HS-5 (cell line): ENCODE results near the gene ANKH.

Source experiments
- DNase-seq: peaks from one replicate; pipeline ENCODE4 v3.0.0-alpha.2; 2012; ENCODE audit warnings: low read depth

The ANKH gene

DNA sequence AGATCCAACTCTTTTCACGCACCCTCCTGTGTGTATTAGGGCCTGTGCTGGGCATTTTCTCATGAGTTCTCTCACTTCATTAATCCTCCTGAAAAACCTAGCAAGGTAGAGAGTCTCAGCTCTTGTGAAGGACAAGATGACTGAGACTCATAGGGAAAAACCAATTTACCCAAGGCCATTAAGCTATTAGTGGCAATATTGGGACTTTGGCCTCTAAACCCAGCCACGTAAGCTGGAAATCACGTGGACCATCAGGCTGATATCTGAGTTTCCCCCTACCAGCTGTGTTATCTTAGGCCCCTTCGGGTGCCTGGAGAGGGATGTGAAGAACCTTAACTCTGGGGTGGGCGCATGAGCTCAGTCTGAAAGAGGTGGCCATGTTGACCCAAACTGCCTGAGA lies 80.7 kb downstream of the ANKH start:
- DNase-seq, result no peak

DNA sequence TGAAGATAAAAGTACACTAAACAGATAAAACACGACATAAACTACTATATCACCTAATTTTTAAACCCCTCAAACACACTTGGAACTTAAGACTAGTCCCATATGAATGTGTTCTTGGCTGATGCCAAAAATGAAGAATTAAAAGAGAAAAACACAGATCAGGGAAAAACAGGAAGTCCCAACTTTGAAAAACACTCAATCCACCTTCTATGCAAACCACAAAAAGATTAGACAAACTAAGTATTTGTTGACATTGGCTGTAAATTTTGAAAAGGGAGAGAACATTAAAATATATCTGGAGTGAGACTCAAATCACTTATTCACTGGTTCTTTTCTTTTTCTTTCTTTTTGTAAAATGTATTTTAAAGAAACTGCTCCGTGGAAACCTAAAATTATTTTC lies 81.4 kb downstream of the ANKH start:
- no peak for DNase-seq

DNA sequence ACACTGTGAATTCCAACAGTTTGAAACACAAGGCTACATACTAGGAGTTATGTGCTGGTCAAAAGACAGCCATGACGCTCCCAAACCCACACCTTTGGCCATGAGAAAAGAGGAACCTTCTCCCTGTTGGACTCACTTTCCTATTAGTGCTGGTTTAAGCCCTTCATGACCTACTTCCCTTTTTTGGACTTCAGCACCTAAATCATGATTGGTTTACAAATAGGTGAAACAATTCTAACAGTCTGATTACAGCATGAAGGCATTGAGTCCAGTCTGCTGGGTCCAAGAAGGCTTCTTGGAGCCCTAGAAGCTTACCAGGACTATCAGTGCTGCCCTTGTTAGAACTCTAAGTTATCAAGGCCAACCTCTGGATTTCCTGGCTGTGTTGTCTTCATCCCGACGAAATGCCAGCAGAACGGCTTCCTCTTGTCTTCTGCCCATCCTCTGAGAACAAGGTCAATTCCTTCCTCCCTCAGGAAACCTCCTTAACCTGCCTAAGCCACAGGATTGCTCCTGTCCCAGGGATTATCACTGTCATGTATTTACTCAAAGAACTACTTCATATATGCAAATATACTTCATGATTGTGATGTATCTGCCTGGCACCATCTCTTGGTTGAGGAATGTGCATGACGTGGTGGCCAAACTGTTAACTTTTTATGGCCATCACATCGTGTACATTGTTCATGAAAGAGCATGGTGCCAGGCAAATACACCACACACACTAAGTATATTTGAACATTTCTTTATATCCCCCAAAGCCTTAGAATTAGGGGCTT lies 83.6 kb downstream of the ANKH start:
- no peak for DNase-seq

DNA sequence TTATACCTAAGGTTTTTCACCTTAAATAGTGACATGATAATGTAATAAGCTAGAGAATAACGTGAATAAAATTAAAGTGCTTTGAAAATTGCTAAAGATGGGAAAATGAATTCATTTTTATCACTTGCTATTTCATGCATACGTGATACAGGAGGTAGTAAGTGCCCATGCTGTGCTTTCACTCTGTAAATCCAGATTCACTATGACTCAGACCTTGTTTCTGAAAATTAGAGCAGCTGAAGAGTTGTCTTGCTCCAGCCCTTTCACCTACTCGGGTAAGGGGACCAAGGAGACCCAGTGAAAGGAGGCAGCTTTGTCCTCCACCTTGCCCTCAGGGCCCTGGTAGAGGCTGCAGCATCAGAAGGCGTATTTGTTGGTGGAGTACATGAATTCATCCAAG lies 87.9 kb downstream of the ANKH start:
- no peak for DNase-seq

DNA sequence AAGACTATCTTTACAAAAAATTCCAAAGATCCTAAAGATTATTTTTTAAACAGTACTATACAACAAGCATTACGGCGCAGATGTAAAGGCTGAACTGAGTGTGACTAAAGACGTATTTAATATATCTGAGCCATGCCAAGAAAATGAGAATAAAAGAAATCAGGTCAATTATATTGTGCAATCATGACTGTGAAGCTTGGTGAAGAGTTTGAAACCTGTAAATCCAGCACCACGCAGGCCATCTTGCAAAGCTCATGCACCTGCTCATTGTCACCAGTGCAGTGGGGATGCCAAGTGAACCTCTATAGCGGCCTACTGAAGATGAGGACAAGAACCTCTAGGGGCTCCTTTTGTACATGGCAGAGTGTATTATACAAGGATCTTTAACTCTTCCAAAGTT lies 89.0 kb downstream of the ANKH start:
- DNase-seq, result no peak

DNA sequence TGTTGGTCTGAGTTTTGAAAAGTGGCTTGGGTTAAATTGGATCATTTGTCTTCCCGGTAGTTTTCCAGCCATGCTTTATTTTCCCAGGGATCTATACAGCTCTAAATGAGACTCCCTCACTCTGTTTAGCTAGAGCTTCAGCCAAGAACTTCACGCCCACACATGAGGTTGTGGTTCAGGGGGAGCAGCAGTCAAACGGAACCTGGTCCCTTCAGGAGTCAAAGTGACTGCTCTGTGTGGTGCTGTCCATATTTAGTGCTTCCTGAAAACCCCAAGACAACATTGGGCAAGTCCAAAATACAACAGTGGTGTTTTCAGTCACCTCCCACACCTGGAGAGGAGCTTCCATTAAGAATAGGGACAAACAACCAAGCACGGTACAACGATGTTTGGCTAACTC lies 90.5 kb downstream of the ANKH start:
- DNase-seq, result no peak

DNA sequence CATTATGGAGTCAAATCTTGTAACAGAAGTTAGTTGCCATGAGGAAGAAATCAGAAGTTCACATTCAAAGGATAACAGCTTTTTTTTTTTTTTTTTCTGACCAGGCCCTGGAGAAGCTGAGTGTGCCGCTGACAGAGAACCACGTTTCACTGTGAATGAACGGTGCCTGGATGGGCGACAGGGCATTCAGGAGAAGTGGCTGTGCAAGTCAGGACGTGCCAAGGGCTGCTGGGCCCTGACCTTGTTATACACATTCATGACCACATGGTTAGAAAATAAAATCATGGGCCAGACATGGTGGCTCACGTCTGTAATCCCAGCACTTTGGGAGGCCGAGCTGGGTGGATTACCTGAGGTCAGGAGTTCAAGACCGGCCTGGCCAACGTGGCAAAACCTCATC lies 91.6 kb downstream of the ANKH start:
- DNase-seq, result no peak

DNA sequence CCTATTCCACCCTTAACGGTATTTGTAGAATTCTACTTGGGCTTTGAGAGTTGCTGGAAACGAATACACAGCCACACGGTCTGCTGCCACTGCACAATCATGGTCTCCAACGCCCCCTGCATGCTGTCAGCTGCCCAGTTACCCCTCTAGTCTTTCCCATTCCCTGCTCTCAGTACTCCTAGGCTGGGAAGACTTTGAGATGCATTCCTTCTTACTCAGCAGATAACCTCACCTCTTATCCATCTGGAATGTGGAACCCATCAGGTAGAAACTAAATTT lies 92.8 kb downstream of the ANKH start:
- no peak for DNase-seq

DNA sequence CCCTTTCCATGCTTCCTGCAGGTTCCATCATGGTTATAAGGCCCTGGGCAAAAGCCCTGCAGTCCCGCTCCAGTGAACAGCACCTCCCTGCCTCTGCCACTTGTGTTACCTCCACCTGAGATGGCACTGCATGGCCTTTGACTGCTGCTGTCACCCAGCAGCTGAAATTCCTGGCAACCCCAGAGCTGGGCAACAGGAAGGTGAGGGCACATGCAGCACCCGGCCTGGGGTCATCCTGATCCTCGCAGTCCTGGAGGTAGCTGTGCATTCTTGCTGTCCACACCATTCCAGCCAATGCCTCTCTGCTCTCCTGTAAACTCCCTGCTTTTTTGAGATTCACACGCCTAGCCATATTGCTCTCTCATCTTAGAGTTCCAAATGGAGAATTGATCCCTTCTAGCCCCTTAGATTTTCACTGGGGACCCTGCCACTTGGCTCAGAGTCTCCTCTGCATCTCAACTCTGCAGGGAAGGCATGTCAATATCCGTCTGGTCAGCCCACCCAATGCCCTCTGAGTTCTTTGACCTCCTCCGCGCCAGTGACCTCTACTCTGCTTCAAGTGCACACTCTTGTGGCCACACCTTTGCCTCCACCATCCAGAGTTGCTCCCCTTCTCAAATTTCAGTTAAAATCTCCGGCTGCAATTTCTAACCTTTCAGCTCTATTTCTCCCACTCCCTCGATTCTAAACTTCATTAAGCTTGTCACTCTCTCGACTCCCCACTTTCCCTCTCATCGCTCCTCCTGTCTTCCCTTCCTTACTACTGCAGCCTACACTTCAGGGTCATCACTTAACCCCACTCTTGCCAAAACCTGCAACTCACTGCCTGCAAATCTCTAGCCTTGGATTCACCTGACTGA lies 93.4 kb downstream of the ANKH start:
- no peak for DNase-seq

DNA sequence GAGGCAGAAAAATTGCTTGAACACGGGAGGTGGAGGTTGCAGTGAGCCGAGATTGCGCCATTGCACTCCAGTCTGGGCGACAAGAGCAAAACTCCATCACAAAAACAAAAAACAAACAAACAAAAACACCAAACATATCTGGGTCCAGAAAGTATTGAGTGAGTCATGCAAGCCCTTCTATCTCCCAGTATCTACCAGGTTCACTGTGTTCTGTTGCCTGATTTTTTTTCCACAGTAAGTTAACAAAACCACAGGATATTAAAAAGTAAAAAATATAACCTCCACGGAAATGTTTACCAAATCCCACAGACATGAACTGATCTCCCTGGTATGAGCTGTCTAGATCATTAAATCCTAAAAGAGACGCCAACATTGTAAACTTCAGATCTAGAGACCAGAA lies 94.4 kb downstream of the ANKH start:
- no peak for DNase-seq

DNA sequence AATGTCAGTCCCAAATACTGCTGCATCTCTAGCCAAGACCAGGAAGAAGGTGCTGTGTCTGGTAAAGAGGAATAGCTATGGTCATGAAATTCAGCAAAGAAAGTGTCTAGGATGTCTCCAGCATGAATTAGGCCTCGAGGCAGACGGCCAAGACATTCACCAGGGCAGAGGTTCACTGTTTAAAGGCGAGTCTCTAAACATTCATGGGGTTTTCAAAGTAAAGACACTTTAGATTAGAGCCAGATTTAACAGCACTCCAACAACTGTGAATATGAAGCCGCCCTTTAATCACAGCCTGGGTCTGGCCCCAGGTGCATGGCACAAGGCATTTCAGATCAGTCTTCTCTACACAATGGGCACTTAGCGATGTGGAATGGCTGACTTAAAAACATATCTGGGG lies 95.0 kb downstream of the ANKH start:
- DNase-seq, result no peak

DNA sequence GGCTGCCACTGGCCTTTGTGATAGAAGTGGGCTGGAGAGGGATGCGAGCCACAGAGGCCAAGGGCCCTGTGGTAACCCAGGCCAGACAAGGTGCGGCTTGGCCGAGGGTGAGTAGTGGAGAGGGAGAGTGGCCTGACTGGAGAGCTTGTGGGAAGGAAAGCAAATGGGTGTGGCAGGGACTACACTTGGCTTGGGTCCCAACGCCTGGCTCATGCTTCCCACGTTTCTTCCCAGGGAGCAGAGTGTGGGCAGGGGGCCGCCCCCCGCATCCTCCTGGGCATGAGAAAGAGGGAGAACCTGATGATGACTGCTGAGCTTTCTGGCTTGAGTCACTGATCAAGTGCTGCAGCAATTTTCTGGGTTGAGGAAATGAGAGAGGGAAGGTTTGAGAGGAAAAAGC lies 95.7 kb downstream of the ANKH start:
- DNase-seq, result no peak

DNA sequence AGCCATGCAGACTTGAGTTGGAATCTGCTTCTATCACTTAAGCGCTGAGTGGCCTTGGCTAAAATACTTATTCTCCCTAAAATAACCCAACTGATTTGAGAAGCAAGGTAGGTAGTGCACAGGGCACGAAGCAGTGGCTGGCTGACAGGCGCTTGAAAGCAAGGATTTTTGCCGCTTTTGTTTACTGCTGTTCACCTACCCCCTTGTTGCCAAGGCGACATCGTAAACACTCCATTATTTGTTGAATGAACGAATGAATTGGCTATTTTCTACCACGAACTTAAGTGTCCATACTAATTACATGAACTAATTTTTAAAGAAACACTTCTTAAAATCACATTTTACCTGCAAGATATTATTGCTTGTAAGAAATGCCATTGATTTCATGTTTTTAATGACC lies 98.0 kb downstream of the ANKH start:
- no peak for DNase-seq

DNA sequence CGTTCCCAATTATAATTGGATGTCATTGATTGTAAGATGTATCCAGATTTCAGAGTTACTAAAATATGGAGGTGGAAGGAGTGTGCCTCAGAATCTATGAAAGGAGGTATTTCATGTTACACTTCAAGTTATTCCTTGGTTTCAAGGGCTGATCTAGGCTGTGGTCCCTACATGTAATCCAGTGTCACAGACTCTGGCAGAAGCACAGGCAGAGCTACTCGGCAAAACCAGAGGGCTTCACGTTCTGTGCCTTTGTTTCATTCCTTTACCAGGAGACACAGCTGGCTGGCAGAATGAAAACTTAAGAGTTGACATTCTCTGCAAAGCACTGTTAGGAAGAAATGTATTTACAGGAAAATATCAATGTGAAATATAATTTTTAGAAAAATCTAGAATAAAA lies 99.6 kb downstream of the ANKH start:
- no peak for DNase-seq

DNA sequence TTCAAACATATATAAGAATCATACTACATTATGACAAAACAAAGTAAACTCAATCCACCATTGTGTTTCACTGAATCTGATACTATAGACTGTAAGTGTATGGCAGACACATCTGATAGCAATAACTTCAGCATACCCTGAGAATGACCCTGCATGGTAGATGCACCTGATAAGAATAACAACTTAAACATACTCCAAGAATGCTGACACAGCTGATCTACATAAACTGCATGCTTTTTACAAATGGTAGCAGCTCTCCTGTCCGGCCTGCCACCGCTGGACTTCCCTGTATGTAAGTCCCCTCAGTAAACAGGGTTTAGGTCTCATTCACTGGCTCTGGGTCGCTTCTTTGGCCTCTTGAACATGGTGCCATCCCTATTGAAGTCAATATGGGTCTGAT lies 100.4 kb downstream of the ANKH start:
- no peak for DNase-seq

DNA sequence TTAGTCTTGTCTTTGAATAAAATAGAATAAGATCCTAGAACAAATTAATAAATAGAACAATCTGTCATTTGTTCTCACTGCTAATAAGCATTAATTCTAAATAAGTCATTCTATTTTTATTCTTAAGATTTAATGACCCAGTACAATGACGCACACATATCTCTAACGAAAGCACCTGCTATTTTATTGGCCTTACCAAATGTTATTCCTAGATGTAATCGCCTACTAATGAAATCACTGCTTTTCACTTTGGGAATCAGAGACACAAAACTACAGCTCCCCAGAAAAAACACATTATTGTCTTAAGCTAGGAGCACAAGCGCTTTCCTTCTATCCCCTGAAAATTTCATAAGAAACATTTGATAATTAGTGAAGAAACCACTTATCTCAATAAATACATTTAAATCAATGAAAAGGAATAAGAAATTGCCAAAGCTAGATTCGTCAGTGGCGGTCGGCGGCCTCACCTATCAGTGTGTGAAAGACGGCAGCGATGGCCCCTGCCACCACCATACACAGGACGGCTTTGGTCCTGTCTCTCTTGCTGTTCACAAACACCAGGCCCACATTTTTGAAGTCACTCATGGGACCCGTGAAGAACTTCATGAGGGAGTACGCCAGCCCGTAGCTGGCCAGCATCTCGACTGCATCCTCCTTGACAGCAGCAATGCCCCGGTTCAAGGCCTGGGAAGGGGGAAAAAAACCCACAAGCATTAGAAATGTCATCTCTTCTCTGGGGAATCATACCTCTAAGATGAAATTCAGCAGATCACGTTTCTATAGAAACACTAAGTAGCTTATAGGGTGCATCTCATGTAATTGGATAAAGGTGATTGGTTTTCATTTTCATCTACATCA lies 102.8 kb downstream of the ANKH start:
- DNase-seq, result no peak

DNA sequence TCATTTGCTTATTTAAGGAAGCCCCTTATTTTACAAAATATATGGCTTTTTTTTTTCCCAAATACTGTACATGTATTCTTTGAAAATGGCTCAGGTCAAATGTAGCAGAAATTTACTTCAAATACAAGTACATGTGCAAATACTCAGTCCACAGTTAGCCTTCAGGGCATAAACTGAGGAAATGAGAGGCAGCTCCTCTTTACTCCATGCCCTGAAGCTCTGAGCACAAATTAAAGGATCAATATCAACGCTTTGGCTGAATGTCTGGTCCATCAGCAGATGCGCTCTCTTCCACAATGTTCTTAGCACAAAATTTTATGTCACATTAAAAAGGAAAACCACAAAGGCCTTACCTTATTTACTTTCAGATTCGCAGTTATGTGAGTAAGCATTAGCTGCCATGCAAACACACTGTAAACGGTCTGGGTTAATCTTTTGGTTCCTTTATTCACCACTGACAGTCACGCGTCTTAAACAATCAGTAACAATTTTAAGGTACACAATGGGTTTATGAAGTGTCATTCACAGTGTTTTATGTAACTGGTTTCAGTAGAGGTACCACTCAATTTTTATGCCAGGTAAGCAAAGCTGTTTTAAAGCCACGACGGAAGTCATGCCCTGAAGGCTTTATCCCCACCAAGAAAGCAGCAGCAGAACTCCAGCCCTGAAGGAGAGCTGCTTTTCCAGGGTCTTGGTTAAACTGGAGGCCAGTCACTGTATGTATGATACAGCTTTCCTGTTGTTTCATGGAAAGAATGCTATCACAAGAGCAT lies 103.7 kb downstream of the ANKH start:
- DNase-seq, result no peak

DNA sequence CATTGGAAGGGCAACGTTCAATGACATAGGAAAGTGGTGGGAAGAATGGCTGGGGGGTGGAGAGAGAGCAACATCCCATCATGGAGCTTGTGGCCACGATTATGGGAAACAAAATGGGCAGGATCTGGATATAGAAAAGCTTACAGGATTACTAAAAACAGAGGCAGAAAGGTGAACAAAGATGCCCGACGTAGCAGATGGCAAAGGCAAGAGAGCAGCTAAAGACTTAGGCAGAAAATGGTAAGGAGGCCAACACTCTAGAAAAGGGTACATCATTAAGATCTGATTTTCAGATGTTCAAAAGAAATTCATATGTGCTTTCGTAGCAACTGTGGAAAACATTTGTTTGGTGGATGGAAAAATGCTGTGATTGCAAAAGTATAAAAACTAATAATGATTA lies 104.5 kb downstream of the ANKH start:
- DNase-seq, result no peak

DNA sequence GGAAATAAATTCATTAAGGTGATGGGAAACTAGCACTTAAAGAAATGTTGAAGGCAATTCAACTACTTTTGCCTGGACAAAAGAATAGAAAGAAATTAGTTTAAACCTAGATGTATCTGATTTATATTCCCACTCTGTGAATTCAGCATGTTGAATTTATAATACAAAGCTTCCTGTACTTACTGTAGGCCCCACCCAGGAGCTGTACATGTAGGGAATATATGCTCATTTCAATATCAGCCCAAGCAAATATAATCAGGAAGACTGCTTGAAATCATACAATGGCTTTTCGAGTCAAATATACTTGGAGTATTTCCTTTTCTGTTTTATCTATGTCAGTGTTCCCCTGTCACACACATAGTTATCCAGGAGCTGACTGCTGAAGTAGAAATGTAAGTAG lies 105.0 kb downstream of the ANKH start:
- DNase-seq, result no peak

DNA sequence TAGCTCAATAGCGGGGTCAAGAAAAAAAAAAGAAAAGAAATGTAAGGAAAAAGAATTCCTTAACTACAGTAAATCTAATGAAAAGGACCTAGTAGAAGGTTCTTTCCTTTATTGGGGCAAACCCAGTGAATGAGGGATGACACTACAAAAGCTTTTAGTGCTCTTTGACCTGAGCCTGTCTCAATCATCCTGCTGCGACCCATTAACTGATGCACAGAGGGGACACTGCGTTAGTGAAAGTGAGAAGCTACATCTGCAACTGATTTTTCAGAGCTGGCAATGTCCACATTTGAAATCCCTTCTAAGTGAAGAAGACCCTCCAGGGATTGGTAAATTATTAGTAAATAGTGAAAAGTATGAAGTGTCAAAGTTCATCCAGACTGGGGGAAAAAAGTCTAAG lies 106.0 kb downstream of the ANKH start:
- DNase-seq, result no peak

DNA sequence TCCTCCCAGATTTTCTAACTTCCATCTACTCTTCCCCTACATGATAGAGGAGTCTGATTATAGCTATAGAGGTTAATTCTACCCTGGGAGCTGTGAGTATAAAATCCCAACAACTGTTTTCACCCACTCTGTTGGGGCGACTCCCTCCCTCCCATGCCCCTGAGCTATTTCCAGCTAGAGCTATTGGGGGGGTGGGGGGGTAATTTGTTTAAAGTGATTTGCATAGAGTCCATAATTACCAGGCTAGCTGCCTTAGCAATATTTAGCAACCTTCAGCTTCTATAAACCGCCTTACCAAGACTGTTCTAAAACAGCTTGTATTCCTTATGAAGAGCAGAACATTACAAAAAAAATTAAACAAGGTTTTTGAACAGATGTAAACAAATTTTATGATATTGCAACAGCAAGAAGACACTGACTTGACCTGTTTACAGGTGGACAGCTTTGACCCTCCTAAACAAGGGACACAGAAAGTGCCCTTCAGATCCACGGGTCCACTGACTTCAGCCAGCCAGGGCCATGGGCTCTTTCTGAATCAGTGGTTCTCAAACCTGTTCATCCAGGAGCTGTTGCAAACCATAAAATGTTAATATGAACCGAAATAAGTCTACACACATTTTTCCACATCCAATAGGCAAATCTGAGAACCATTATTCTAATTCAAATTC lies 108.9 kb downstream of the ANKH start:
- no peak for DNase-seq

DNA sequence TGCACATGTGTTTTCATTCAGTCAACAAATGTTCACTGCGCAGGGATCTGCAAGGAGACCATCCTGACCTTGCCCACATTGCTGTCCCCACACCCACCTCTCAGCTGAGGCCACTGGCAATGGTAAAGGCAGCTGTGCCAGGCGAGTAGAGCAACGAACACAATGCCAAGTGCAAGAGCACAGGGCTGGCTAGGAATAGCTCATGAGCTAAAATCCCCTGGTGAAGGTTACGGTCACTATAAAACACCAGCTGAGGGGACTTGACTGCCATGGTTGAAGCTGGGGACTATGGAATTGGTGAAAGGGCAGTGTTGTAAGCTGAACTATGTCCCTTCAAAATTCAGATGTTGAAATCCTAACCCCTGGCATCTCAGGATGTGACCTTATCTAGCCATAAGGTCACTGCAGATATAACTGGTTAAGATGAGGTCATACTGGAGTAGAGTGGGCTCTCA lies 111.0 kb downstream of the ANKH start:
- no peak for DNase-seq
